ES-I3 (cell line): Measurements from ENCODE around the gene TPCN2.

Source experiments
- H3K36me3 ChIP-seq: 2 replicates; pipeline ENCODE4 v1.6.1; 2013; ENCODE audit warnings: mild to moderate bottlenecking, low read length, control low read depth, moderate library complexity; ENCODE audit not compliant: insufficient read depth
- H3K4me1 ChIP-seq: 2 replicates; pipeline ENCODE4 v1.6.1; 2013; ENCODE audit warnings: mild to moderate bottlenecking, control low read depth, low read length; ENCODE audit not compliant: insufficient read depth
- H3K9ac ChIP-seq: 2 replicates; pipeline ENCODE4 v1.6.1; 2013; ENCODE audit warnings: low read depth, mild to moderate bottlenecking, low read length, moderate library complexity
- H3K9me3 ChIP-seq: 2 replicates; pipeline ENCODE4 v1.6.1; 2013; ENCODE audit warnings: mild to moderate bottlenecking, low read length, moderate library complexity; ENCODE audit not compliant: control insufficient read depth, insufficient read depth

TPCN2 gene

DNA sequence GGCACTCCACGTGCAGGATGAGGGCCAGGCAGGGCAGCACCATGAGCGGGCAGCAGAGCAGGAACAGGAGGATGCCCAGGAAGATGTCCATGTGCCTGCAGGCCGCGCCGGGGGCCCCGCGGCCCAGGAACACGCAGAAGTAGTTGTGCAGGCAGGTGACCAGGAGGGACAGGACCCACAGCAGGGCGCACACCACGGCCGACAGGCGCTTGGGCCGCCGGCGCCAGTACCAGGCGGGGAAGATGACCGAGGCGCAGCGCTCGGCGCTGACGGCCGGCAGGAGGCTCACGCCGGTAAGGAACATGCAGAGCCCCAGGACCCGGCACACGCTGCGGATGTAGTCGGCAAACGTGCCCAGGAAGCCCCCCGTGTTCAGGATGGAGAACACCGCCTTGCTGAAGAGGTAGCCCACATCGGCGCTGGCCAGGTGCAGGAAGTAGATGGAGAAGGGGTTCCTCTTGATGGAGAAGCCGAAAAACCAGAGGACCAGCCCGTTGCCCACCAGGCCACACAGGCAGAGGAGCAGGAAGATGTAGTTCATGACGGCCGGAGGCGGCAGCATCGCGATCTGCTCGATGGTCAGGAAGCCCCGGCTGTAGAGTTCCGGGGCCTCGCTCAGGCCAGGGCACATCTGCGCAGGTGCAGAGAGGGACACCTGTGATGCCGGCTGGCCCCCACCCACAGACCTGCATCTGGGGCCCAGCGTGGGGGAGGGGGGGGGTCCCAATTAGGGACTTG is 42.9 kb upstream of the TPCN2 start:
- Histone ChIP-seq H3K36me3 (0 out of 2 replicates have a peak, but pooled peaks cover 8% of the 10 kb centered on the region), H3K9ac (no peak overlapping the region), H3K4me1 (peaks cover 29% of the 10 kb centered on the region), H3K9me3 (no peaks in the 10 kb centered on the region)

- H3K4me1 ChIP-seq = peaks cover 36% of the 10 kb centered on the region
- 0 out of 2 replicates have a peak, but pooled peaks cover 8% of the 10 kb centered on the region for H3K36me3 ChIP-seq
- no peaks in the 10 kb centered on the region for H3K9me3 ChIP-seq
- no peak overlapping the region for H3K9ac ChIP-seq
Observed at GRCh38 chr11:69006816-69007215, 41.9 kb upstream of the TPCN2 start.

DNA sequence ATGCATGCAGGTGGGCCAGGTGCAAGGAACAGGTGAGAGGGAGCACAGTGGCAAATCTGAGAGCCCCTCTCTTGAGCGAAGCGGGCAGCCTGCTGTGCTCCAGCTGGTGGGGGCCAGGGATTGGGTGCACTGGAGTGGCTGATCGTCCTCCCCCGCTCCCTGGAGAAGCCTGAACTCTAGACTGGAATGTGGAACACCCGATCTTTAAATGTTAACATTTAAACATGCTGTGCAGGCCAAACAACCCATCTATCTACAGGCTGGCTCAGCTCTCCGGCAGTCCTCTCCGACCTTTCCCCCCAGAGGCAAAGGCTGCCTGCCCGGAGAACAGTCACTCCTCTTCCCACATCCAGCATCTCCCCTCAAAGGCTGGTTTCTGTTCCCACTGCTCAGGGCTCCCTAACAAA is 40.8 kb upstream of the TPCN2 start:
- Histone ChIP-seq H3K36me3 (0 out of 2 replicates have a peak, but pooled peaks cover 8% of the 10 kb centered on the region), H3K9ac (no peak overlapping the region)

DNA sequence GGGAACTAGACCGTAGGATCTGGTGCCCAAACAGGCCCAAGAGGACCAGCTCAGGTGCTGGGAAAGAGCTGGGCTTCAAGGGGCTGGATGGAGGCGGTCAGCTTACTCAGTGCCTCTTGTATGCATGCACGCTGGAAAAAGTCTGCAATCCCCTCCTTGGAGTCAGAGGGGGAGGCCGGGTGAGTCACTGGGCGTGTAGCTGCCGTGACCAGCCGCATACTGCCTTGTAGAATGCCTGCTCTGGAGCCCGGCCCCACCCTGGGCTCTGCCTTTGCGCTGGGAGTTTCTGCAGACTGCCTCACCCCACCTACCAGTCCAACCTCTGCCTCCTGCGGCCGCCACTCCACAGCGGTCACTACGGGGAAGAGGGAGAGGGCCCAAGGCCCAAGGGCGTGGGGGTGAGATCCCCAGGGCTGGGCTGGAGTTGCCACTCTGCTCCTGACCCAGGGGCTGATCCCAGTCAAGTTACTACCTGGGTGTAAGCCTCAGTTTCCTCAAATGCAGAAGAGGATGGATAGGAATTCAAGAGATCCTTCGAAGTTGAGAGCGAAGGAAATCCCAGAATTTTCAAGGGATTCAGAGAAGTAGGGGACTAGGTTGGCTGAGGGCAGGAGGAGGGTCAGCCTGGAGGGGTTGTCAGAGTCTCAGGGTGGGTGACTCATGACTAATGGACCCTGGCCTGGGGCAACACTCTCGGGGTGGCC is 39.8 kb upstream of the TPCN2 start:
- Histone ChIP-seq H3K9ac (no peak overlapping the region), H3K36me3 (0 out of 2 replicates have a peak, but pooled peaks cover 8% of the 10 kb centered on the region), H3K4me1 (peaks cover 39% of the 10 kb centered on the region), H3K9me3 (no peaks in the 10 kb centered on the region)

More for the DNA sequence above, 40.8 kb upstream of the TPCN2 start:
- peaks cover 39% of the 10 kb centered on the region for H3K4me1 ChIP-seq
- H3K9me3 ChIP-seq = no peaks in the 10 kb centered on the region

- H3K9ac ChIP-seq = no peak overlapping the region
- H3K4me1 ChIP-seq = peaks cover 46% of the 10 kb centered on the region
- H3K36me3 ChIP-seq = 0 out of 2 replicates have a peak, but pooled peaks cover 6% of the 10 kb centered on the region
- H3K9me3 ChIP-seq = no peaks in the 10 kb centered on the region
Observed at GRCh38 chr11:69009441-69010211, 39.1 kb upstream of the TPCN2 start.

DNA sequence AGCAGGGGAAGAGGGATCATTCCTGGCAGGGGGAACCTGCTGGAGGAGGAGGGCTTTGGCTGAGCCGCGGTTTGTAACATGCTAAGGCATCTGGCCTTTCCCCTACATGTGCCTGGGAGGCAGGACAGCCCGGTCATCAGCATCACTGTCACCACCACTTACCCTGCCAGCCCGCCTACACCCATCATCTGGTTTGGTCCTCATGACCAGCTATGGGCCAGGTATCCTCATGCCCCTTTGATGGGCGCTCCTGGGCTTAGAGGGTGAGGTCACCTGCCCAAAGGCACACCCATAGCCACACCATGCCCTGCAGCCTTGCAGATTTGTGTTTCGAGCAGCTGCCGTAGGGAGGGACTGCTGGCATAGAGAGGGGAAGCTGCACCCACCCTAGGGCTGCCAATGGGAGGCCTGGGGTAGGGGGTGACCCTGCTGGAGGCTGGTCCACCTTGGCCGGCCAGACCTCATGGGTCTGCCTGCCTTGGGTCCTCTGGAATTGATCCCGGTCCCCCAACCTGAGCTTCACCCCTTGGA is 38.3 kb upstream of the TPCN2 start:
- Histone ChIP-seq H3K9me3 (no peaks in the 10 kb centered on the region), H3K36me3 (0 out of 2 replicates have a peak, but pooled peaks cover 5% of the 10 kb centered on the region), H3K4me1 (peaks cover 50% of the 10 kb centered on the region), H3K9ac (peak overlapping the region; percentile 64)

DNA sequence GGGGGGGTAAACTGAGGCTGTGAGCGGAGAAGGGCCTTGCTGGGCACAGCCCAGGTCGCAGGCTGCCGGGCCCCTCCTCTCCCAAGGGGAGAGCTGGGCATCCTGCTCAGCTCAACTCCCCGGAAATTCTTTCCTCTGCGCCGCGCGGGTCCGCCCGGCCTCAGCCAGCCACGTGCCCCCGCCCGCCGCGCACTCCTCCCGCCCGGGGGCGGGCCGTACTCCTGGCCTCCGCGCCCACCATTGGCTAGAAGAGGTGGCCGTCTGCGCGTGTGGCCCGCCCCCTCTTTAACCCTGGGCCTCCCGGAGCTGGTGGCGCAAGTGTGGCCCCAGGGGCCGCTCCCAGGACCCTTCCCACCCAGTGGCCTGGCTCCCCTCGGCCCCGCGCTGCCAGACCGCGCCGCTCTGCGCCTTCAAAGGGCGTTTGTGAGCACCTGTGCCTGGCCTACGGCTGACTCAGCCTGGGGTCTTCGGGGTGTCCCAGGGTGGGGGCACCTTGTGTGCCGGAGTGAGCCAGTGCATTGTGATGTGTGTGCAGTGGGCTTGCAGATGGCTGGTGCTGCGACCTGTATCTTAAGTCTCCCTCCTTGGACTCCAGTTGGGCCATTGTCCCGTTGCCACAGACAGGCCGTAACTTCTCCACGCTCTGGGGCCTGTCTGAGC is 37.6 kb upstream of the TPCN2 start:
- 0 out of 2 replicates have a peak, but pooled peaks cover 4% of the 10 kb centered on the region for H3K36me3 ChIP-seq
- no peaks in the 10 kb centered on the region for H3K9me3 ChIP-seq
- peaks cover 50% of the 10 kb centered on the region for H3K4me1 ChIP-seq
- peak overlapping the region; percentile 64 for H3K9ac ChIP-seq

GRCh38 chr11:69011624-69012091 is 37.1 kb upstream of the TPCN2 start:
- Histone ChIP-seq H3K9ac (peak overlapping the region; percentile 64; the same call in 1 of the 2 replicates), H3K36me3 (0 out of 2 replicates have a peak, but pooled peaks cover 4% of the 10 kb centered on the region), H3K4me1 (peaks cover 50% of the 10 kb centered on the region), H3K9me3 (no peaks in the 10 kb centered on the region)

DNA sequence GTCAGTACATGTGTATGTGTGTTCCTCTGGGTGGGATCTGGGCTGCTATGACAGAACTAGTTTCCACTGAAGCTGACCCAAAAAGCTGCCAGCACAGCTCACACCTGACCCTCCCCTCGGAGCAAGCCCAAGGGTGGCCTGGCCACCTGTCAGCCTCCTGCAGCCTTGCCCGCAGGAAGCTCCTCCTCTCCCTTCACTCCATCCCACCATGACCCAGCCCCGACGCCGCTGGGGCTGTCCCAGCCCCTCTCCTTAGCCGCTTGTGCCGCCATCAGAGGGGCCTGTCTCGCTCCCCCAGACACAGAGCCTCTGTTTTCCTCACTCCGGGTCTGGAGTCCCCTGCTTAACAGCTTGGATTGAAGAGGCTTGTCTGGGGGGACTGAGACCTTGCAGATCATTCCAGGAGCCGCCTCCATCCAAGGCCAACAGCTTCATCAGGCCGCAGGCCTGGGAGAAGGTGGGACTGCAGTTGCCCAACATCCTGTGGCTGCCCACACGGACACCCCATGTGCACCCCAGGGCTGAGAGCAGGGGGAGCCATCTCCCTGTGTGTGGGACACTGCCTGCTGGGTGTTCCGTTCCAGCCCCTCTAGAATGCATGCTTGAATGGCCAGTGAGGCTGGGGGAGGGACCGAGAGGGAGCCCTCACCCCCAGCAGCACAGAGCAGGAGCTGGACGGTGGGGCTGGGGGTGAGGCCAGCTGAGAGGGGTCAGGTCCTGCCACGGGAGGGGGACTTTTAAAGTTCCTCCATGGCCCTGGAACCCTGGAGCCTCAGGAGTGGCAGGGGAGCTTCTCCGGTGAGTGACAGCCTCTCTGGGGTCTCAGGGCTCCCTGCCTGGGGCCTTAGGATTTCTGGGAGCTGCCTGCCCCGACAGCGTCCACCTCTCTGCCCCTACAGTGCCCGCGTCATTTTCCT is 36.4 kb upstream of the TPCN2 start:
- Histone ChIP-seq H3K9ac (peak overlapping the region; percentile 64), H3K36me3 (0 out of 2 replicates have a peak, but pooled peaks cover 4% of the 10 kb centered on the region), H3K4me1 (peaks cover 50% of the 10 kb centered on the region), H3K9me3 (no peaks in the 10 kb centered on the region)

GRCh38 chr11:69013009-69013951 is 35.5 kb upstream of the TPCN2 start, which contains the start of gene MRGPRF:
TSS of gene MRGPRF (minus strand) at chr11:69013246. CDS start at chr11:69009901, 3,345 bp downstream.
- Histone ChIP-seq H3K4me1 (peaks cover 44% of the 10 kb centered on the region), H3K36me3 (0 out of 2 replicates have a peak, but pooled peaks cover 2% of the 10 kb centered on the region), H3K9me3 (no peaks in the 10 kb centered on the region), H3K9ac (peak within 1 kb of the TSS; percentile 64)

GRCh38 chr11:69014084-69014851 is 34.5 kb upstream of the TPCN2 start:
- no peaks in the 10 kb centered on the region for H3K9me3 ChIP-seq
- H3K36me3 ChIP-seq = no peaks in the 10 kb centered on the region
- peaks cover 34% of the 10 kb centered on the region for H3K4me1 ChIP-seq
- H3K9ac ChIP-seq = peak overlapping the region; percentile 64
